IMR-90 (cell line): ENCODE data around the gene BRCC3. TPM values are rescaled to one million over a fixed set of nuclear protein-coding genes. Genes with fewer than 3 reads are reported as not detected.
A peak's percentile ranks its signal among the peaks of the same experiment; 100 is the strongest.

ENCODE experiments used
- ATAC-seq: fragments of 200-7000 bp; cut with Tn5 transposase; 2 replicates; pipeline ENCODE4 v1.9.1; 2020; ENCODE audit warnings: low read depth, mild to moderate bottlenecking, moderate library complexity
- BruUV-seq: library from RNA; stranded (reverse); fragments of 400-500 nt; replicated peaks from 2 replicates; lab custom pipeline; 2021; lab: Mats Ljungman, UMichigan
- CTCF ChIA-PET: fragments of 300-600 bp; formaldehyde crosslinking; extraction: SDS; loops from one replicate; lab custom pipeline; 2021; ENCODE audit warnings: antibody characterized with exemption; lab: Yijun Ruan, JAX
- POLR2A ChIA-PET: fragments of 300-600 bp; sonication (Branson Sonifier 250); formaldehyde crosslinking; loops from one replicate; lab custom pipeline; 2022; ENCODE audit warnings: antibody characterized with exemption; ENCODE audit not compliant: unreplicated experiment; lab: Charles Lee
- DNase-seq: peaks from one replicate; pipeline ENCODE4 v3.0.0; 2013
- H2AFZ ChIP-seq: replicated peaks from 2 replicates; pipeline ENCODE3; 2013; ENCODE audit warnings: low read length, mild to moderate bottlenecking; ENCODE audit not compliant: poor library complexity
- H2AK5ac ChIP-seq: 2 replicates; pipeline ENCODE4 v1.6.1; 2013; ENCODE audit warnings: low read depth, low read length, inconsistent platforms
- H2AK9ac ChIP-seq: replicated peaks from 2 replicates; pipeline ENCODE3; 2013; ENCODE audit warnings: mild to moderate bottlenecking, low read depth, low read length, moderate library complexity; ENCODE audit not compliant: poor library complexity
- H2BK120ac ChIP-seq: 2 replicates; pipeline ENCODE4 v1.6.1; 2013; ENCODE audit warnings: low read depth, low read length, inconsistent platforms
- H2BK15ac ChIP-seq: 3 replicates; pipeline ENCODE4 v1.6.1; 2013; ENCODE audit warnings: low read depth, low read length, inconsistent platforms
- H2BK20ac ChIP-seq: 2 replicates; pipeline ENCODE4 v1.6.1; 2013; ENCODE audit warnings: low read depth, mild to moderate bottlenecking, inconsistent platforms, low read length, moderate library complexity
- H2BK5ac ChIP-seq: 2 replicates; pipeline ENCODE4 v1.6.1; 2013; ENCODE audit warnings: mild to moderate bottlenecking, low read depth, low read length, inconsistent platforms; ENCODE audit not compliant: poor library complexity, severe bottlenecking
- H3K14ac ChIP-seq: replicated peaks from 2 replicates; pipeline ENCODE4 v1.6.1; 2013; ENCODE audit warnings: low read depth, low read length, inconsistent platforms
- H3K18ac ChIP-seq: 2 replicates; pipeline ENCODE4 v1.6.1; 2013; ENCODE audit warnings: low read depth, low read length, control low read depth
- H3K23ac ChIP-seq: 2 replicates; pipeline ENCODE4 v1.6.1; 2013; ENCODE audit warnings: low read depth, low read length, inconsistent platforms
- H3K27ac ChIP-seq: 2 replicates; pipeline ENCODE4 v1.5.1; 2013; ENCODE audit warnings: mild to moderate bottlenecking, control low read depth, low read length; ENCODE audit not compliant: insufficient read depth
- H3K27me3 ChIP-seq: 2 replicates; pipeline ENCODE4 v1.6.1; 2013; ENCODE audit warnings: low read length; ENCODE audit not compliant: control insufficient read depth, insufficient read depth
- H3K36me3 ChIP-seq: 2 replicates; pipeline ENCODE4 v1.6.1; 2013; ENCODE audit warnings: low read length, mixed read lengths; ENCODE audit not compliant: control insufficient read depth, insufficient read depth
- H3K4ac ChIP-seq: 2 replicates; pipeline ENCODE4 v1.6.1; 2013; ENCODE audit warnings: low read depth, low read length, inconsistent platforms
- H3K4me1 ChIP-seq: 2 replicates; pipeline ENCODE4 v1.6.1; 2013; ENCODE audit warnings: low read length, mixed read lengths; ENCODE audit not compliant: control insufficient read depth, insufficient read depth
- H3K4me2 ChIP-seq: 2 replicates; pipeline ENCODE4 v1.6.1; 2013; ENCODE audit warnings: low read depth, mild to moderate bottlenecking, control low read depth, low read length, moderate library complexity
- H3K4me3 ChIP-seq: 2 replicates; pipeline ENCODE4 v1.5.1; 2013; ENCODE audit warnings: low read depth, mild to moderate bottlenecking, control low read depth, low read length, moderate library complexity; ENCODE audit not compliant: insufficient read depth
- H3K56ac ChIP-seq: 2 replicates; pipeline ENCODE4 v1.6.1; 2013; ENCODE audit warnings: low read length, inconsistent platforms; ENCODE audit not compliant: insufficient read depth; ENCODE audit errors: extremely low read depth
- H3K79me1 ChIP-seq, 2 experiments: 2 replicates each; pipeline ENCODE4 v1.6.1; 2013; ENCODE audit warnings: low read length in 2 of 2, inconsistent platforms in 1 of 2, low read depth in 1 of 2
- H3K9ac ChIP-seq: 2 replicates; pipeline ENCODE4 v1.6.1; 2013; ENCODE audit warnings: low read depth, low read length, control low read depth
- H3K9me1 ChIP-seq: 2 replicates; pipeline ENCODE4 v1.6.1; 2013; ENCODE audit warnings: low read length, inconsistent platforms; ENCODE audit not compliant: insufficient read depth
- H3K9me3 ChIP-seq: 2 replicates; pipeline ENCODE4 v1.6.1; 2013; ENCODE audit warnings: low read length; ENCODE audit not compliant: control insufficient read depth, insufficient read depth
- H4K20me1 ChIP-seq: 2 replicates; pipeline ENCODE4 v1.6.1; 2013; ENCODE audit warnings: low read length, inconsistent platforms; ENCODE audit not compliant: insufficient read depth
- H4K5ac ChIP-seq: 2 replicates; pipeline ENCODE4 v1.6.1; 2013; ENCODE audit warnings: mild to moderate bottlenecking, low read depth, low read length, control low read depth
- H4K8ac ChIP-seq, 2 experiments: 2 replicates each; pipeline ENCODE4 v1.6.1; 2013; ENCODE audit warnings: low read depth in 2 of 2, low read length in 2 of 2, control low read depth in 1 of 2, inconsistent platforms in 1 of 2
- H4K91ac ChIP-seq: 2 replicates; pipeline ENCODE4 v1.6.1; 2013; ENCODE audit warnings: low read depth, low read length, inconsistent platforms; ENCODE audit not compliant: insufficient read depth
- CEBPB ChIP-seq: IDR thresholded peaks from 2 replicates; pipeline ENCODE4 v1.6.1; 2012; ENCODE audit warnings: low read depth, low read length, improper control_type of control experiment
- ELK1 ChIP-seq: fragments of 150-350 bp; IDR thresholded peaks from 2 replicates; pipeline ENCODE4 v1.6.1; 2016; ENCODE audit warnings: low read depth, mild to moderate bottlenecking, low read length, moderate library complexity, borderline replicate concordance
- FOS ChIP-seq: fragments of 150-350 bp; IDR thresholded peaks from 2 replicates; pipeline ENCODE4 v1.6.1; 2016; ENCODE audit warnings: low read depth, low read length
- MXI1 ChIP-seq: IDR thresholded peaks from 2 replicates; pipeline ENCODE4 v1.6.1; 2012; ENCODE audit warnings: low read depth, mild to moderate bottlenecking, low read length, moderate library complexity, borderline replicate concordance
- POLR2A ChIP-seq: IDR thresholded peaks from 2 replicates; pipeline ENCODE4 v1.6.1; 2012; ENCODE audit warnings: mild to moderate bottlenecking, low read depth, low read length
- RAD21 ChIP-seq: IDR thresholded peaks from 2 replicates; pipeline ENCODE4 v1.6.1; 2012; ENCODE audit warnings: low read length, improper control_type of control experiment
- RCOR1 ChIP-seq: IDR thresholded peaks from 2 replicates; pipeline ENCODE4 v1.6.1; 2012; ENCODE audit warnings: mild to moderate bottlenecking, low read length, improper control_type of control experiment; ENCODE audit not compliant: insufficient replicate concordance
- WGBS, 2 experiments: methylation state at CpG; one replicate each; pipeline versions ENCODE4 v1.1.5 to v1.1.7; 2013; ENCODE audit warnings: missing lambda C conversion rate in 2 of 2; ENCODE audit not compliant: insufficient read length in 1 of 2; ENCODE audit errors: extremely low coverage in 2 of 2; 5-methylcytosine and 5-hydroxymethylcytosine counted together
- dilution Hi-C: fragments of 300-500 bp; cut with HindIII; formaldehyde crosslinking; loops from one replicate; pipeline ENCODE4 v1.14.3; 2018; ENCODE audit warnings: low sequenced_read_pairs; ENCODE audit not compliant: unreplicated experiment
- in situ Hi-C: fragments of 300-500 bp; cut with MboI; formaldehyde crosslinking; loops from 3 replicates; pipeline ENCODE4 v1.14.3; 2019; ENCODE audit warnings: low sequenced_read_pairs, inconsistent platforms, mixed read lengths
- intact Hi-C: fragments of 100-400 bp; cut with micrococcal nuclease; formaldehyde crosslinking; loops from 2 replicates; pipeline ENCODE4 v1.10.0; 2022
- polyA plus RNA-seq, 3 experiments: library from polyadenylated mRNA; depleted of rRNA; stranded (reverse); fragments of >200 nt; gene quantifications; 2 replicates each; pipeline ENCODE4 v1.2.3, GENCODE V29; 2012; ENCODE audit warnings: low replicate concordance in 1 of 3
- total RNA-seq: library from RNA; depleted of rRNA; stranded (reverse); fragments of >200 nt; gene quantifications from 2 replicates; pipeline ENCODE4 v1.2.3, GENCODE V29; 2012

The BRCC3 gene
- total and polyA plus RNA-seq, 2 of the 4 experiments (the other 2 are of a cell fraction), result 14.4 to 24.7 TPM

GRCh38 chrX:155071694-155072280, 479 bp downstream of the BRCC3 start:
- dilution Hi-C loops, result no loop called here
- no peaks in the 10 kb centered on the region for H3K27me3 ChIP-seq
- 0 out of 2 replicates have a peak, but pooled peaks cover 2% of the 10 kb centered on the region for H3K9me3 ChIP-seq
- H3K79me1 ChIP-seq, result peaks cover 7 to 23% of the 10 kb centered on the region in 2 experiments; a peak in 3 of 4 replicates
- H3K23ac ChIP-seq, result peak overlapping the region; percentile 89; the same call in 1 of the 2 replicates
- peak overlapping the region; percentile 55 to 94; a peak in 3 of 4 replicates for H4K8ac ChIP-seq
- 0 out of 2 replicates have a peak overlapping the region, but pooled peaks have one; percentile 13 for H4K5ac ChIP-seq
- ATAC-seq (peak; percentile 16), DNase-seq (no peak)
- intact Hi-C loops, result loop anchor here (2.0 to 5.0 kb wide), 2 partner anchors 45 to 89 kb away; partner anchors contain the start of gene FUNDC2
- H2BK15ac ChIP-seq, result no peak overlapping the region
- TF ChIP-seq MXI1, result no peak
- TF ChIP-seq RAD21, result no peak
- no peak for TF ChIP-seq POLR2A
- no peak for TF ChIP-seq FOS
- no peak for TF ChIP-seq RCOR1
- TF ChIP-seq CEBPB, result no peak
- TF ChIP-seq ELK1, result no peak
- H2BK120ac ChIP-seq, result 0 out of 2 replicates have a peak overlapping the region, but pooled peaks have one; percentile 26
- in situ Hi-C loops, result no loop called here
- peak overlapping the region; percentile 95 for H2AFZ ChIP-seq
- peak overlapping the region; percentile 67 for H2AK9ac ChIP-seq
- H2AK5ac ChIP-seq, result peak overlapping the region; percentile 43; the same call in 1 of the 2 replicates
- no peaks in the 10 kb centered on the region for H3K9me1 ChIP-seq
- H3K14ac ChIP-seq, result peak overlapping the region; percentile 94
- H3K36me3 ChIP-seq, result peaks cover 2% of the 10 kb centered on the region; the same call in 1 of the 2 replicates
- H4K20me1 ChIP-seq, result no peaks in the 10 kb centered on the region
- H2BK5ac ChIP-seq, result peak overlapping the region; percentile 67
- H4K91ac ChIP-seq, result peak overlapping the region; percentile 50
- 39% methylated on average over 17 of the region's 25 CpGs; no CpG with 5 or more reads in 1 of the 2 experiments for WGBS, 2 experiments
- H3K4me3 ChIP-seq, result peak overlapping the region; percentile 56
- H3K9ac ChIP-seq, result peak overlapping the region; percentile 79
- H3K4me1 ChIP-seq, result peaks cover 3% of the 10 kb centered on the region; the same call in 1 of the 2 replicates
- peak overlapping the region; percentile 56 for H3K27ac ChIP-seq
- H3K18ac ChIP-seq, result no peak overlapping the region
- POLR2A ChIA-PET, result no interaction called here
- peak overlapping the region; percentile 90 for H3K4ac ChIP-seq
- CTCF ChIA-PET, result no interaction called here
- no TSS peak for BruUV-seq
- H2BK20ac ChIP-seq, result no peak overlapping the region
- H3K56ac ChIP-seq, result peak overlapping the region; percentile 52
- peak overlapping the region; percentile 77 for H3K4me2 ChIP-seq
